Smooth muscle cell (in vitro differentiated cells): ENCODE results near the gene RPP40. TPM values are rescaled to one million over a fixed set of nuclear protein-coding genes. Genes with fewer than 3 reads are reported as not detected.

ENCODE experiments used
- DNase-seq: peaks from one replicate; lab custom pipeline; 2025; ENCODE audit not compliant: unreplicated experiment; lab: John Stamatoyannopoulos, UW
- H2AFZ ChIP-seq: fragments of 200-600 bp; sonication (generic); 2 replicates; pipeline ENCODE4 v1.6.0; 2016; ENCODE audit warnings: antibody characterized with exemption, low read depth, mild to moderate bottlenecking
- H3F3A ChIP-seq: fragments of 200-600 bp; sonication (generic); 2 replicates; pipeline ENCODE4 v1.6.0; 2017; ENCODE audit warnings: antibody characterized with exemption, low read depth
- H3K27ac ChIP-seq: fragments of 200-600 bp; sonication (generic); 2 replicates; pipeline ENCODE4 v1.5.1; 2016; ENCODE audit warnings: low read depth, mild to moderate bottlenecking
- H3K27me3 ChIP-seq: fragments of 200-600 bp; sonication (generic); 2 replicates; pipeline ENCODE4 v1.6.1; 2016; ENCODE audit warnings: low read depth, mild to moderate bottlenecking
- H3K36me3 ChIP-seq: fragments of 200-600 bp; sonication (generic); 2 replicates; pipeline ENCODE4 v1.5.1; 2016; ENCODE audit warnings: low read depth
- H3K4me1 ChIP-seq: fragments of 200-600 bp; sonication (generic); 2 replicates; pipeline ENCODE4 v1.5.1; 2016; ENCODE audit warnings: low read depth
- H3K4me2 ChIP-seq: fragments of 200-600 bp; sonication (generic); 2 replicates; pipeline ENCODE4 v1.6.0; 2016; ENCODE audit warnings: mild to moderate bottlenecking
- H3K4me3 ChIP-seq: fragments of 200-600 bp; sonication (generic); 2 replicates; pipeline ENCODE4 v1.5.1; 2016; ENCODE audit warnings: mild to moderate bottlenecking
- H3K79me2 ChIP-seq: fragments of 200-600 bp; sonication (generic); 2 replicates; pipeline ENCODE4 v1.6.0; 2016; ENCODE audit warnings: low read depth, mild to moderate bottlenecking
- H3K9ac ChIP-seq: fragments of 200-600 bp; sonication (generic); 2 replicates; pipeline ENCODE4 v1.6.0; 2016; ENCODE audit warnings: low read depth
- H3K9me3 ChIP-seq: fragments of 200-600 bp; sonication (generic); replicated peaks from 2 replicates; pipeline ENCODE4 v1.5.1; 2016; ENCODE audit warnings: low read depth
- H4K20me1 ChIP-seq: fragments of 200-600 bp; sonication (generic); 2 replicates; pipeline ENCODE4 v1.6.0; 2016; ENCODE audit warnings: low read depth
- CTCF ChIP-seq: fragments of 200-600 bp; sonication (generic); IDR thresholded peaks from 2 replicates; pipeline ENCODE4 v1.5.1; 2017; ENCODE audit warnings: borderline replicate concordance, mild to moderate bottlenecking, antibody characterized with exemption; ENCODE audit not compliant: insufficient read depth, poor library complexity, severe bottlenecking
- WGBS: methylation state at CpG from one replicate; pipeline ENCODE4 v1.1.7; 2016; ENCODE audit warnings: low lambda C conversion rate; 5-methylcytosine and 5-hydroxymethylcytosine counted together
- polyA plus RNA-seq: library from polyadenylated mRNA; unstranded; fragments of >200 nt; fragmentation: Nextera tagmentation; extraction: Ambion mirVana; gene quantifications from 2 replicates; pipeline ENCODE4 v1.2.1, GENCODE V29; 2016
- total RNA-seq: library from RNA; depleted of rRNA; stranded (reverse); fragments of >200 nt; gene quantifications from 2 replicates; pipeline ENCODE4 v1.2.3, GENCODE V29; 2014

The RPP40 gene
- total and polyA plus RNA-seq, 2 experiments from 2014 or later: 6.7 to 7.7 TPM

- TF ChIP-seq CTCF: no peak
- 82% methylated on average over 7 of the region's 7 CpGs for WGBS
- Histone ChIP-seq H4K20me1 (no peaks in the 10 kb centered on the region), H3K79me2 (no peaks in the 10 kb centered on the region), H3K9ac (no peak overlapping the region), H3K27me3 (no peaks in the 10 kb centered on the region), H3K27ac (no peak overlapping the region), H3F3A (no peaks in the 10 kb centered on the region), H3K4me2 (no peak overlapping the region), H3K36me3 (no peaks in the 10 kb centered on the region), H3K4me1 (peaks cover 12% of the 10 kb centered on the region), H2AFZ (no peak overlapping the region), H3K9me3 (no peaks in the 10 kb centered on the region), H3K4me3 (no peak overlapping the region)
- no peak for DNase-seq
Measured at GRCh38 chr6:4971851-4972250, 32.0 kb downstream of the RPP40 start.

GRCh38 chr6:4970739-4971395 is 33.0 kb downstream of the RPP40 start:
- Histone ChIP-seq H3K4me1 (peaks cover 12% of the 10 kb centered on the region), H3K27me3 (no peaks in the 10 kb centered on the region), H3K36me3 (no peaks in the 10 kb centered on the region), H3K27ac (no peak overlapping the region), H2AFZ (no peak overlapping the region), H3K4me3 (no peak overlapping the region), H4K20me1 (no peaks in the 10 kb centered on the region), H3K9ac (no peak overlapping the region), H3K79me2 (no peaks in the 10 kb centered on the region), H3F3A (no peaks in the 10 kb centered on the region), H3K9me3 (no peaks in the 10 kb centered on the region), H3K4me2 (no peak overlapping the region)
- no peak for DNase-seq
- TF ChIP-seq CTCF: no peak
- 86% methylated on average over 9 of the region's 9 CpGs for WGBS

- H3K4me1 ChIP-seq: peaks cover 12% of the 10 kb centered on the region
- no peaks in the 10 kb centered on the region for H3K9me3 ChIP-seq
- no peaks in the 10 kb centered on the region for H4K20me1 ChIP-seq
- no peak overlapping the region for H3K4me2 ChIP-seq
- no peak overlapping the region for H2AFZ ChIP-seq
- no peaks in the 10 kb centered on the region for H3K27me3 ChIP-seq
- no peak for DNase-seq
- no peaks in the 10 kb centered on the region for H3K36me3 ChIP-seq
- no peak overlapping the region for H3K27ac ChIP-seq
- H3K9ac ChIP-seq: no peak overlapping the region
- H3K79me2 ChIP-seq: no peaks in the 10 kb centered on the region
- WGBS: 96% methylated on average over 8 of the region's 8 CpGs
- no peaks in the 10 kb centered on the region for H3F3A ChIP-seq
- no peak overlapping the region for H3K4me3 ChIP-seq
- no peak for TF ChIP-seq CTCF
Measured at GRCh38 chr6:4969609-4970285, 34.1 kb downstream of the RPP40 start.
